DMS79 (cell line): ENCODE data around the gene POC1B.

ENCODE experiments used
- DNase-seq: peaks from one replicate; lab custom pipeline; 2025; lab: John Stamatoyannopoulos, UW

The POC1B gene

GRCh38 chr12:89421092-89421835 lies 104.6 kb downstream of the POC1B start:
- no peak for DNase-seq

DNA sequence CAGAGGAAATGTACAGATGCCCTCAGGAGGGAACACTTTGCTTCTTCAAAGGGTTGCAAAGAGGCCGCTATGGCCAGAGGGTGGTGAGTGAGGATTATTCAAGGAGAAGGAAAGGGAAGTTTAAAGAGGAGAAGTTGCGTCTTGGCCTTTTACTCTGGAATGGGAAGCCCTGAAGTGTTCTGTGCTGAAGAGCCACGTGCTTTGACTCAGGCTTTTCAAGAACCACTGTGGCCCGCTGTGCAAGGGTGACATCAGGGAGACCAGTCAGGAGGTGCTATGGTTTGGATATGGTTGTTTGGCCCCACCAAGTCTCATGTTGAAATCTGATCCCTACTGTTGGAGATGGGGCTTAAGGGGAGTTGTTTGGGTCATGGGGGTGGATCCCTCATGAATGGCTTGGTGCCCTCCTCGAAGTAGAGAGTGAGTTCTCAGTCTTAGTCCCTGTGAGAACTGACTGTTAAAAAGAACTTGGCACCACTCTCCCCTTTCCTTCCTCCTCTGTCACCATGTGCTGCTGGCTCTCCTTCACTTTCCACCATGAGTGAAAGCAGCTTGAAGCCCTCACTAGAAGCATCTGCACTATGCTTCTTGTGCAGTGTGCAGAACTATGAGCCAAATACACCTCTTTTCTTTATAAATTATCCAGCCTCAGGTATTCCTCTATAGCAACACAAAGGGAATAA lies 107.5 kb downstream of the POC1B start:
- DNase-seq = no peak

DNA sequence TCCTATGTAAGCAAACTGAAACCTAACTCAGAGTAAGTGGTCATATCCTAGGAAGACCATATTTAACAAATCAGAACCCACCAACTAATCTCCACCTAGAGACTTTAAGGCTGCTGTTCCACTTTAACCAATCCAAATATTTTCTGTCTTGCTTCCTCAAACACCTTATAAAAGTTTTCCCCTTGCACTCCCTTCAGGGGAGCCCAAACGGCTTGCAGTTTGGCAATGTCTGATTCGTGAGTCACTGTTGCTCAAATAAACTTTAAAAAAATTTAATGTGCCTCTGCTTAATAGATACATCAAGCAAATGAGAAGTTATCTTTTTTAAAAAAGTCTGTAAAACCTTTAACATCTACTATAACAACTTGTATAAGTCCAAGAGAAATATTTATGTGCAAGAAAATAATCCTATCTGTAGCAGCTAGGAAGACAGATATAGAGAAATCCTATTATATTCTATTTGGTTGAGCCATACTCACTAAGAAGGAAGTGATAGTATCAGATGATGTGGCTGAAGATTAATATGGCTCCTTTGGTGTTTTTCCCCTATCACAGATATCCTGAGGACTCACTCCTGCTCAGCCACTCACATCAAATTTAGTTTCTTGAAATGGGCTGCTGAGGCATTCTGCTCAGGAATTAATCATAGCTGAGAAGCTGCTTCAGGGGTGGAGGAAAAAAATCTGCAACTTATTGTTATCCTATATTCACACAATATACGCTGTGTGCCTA lies 108.4 kb downstream of the POC1B start:
- no peak for DNase-seq

- no peak for DNase-seq
Observed at GRCh38 chr12:89416049-89416792, 109.6 kb downstream of the POC1B start.

GRCh38 chr12:89414851-89415250 lies 111.0 kb downstream of the POC1B start:
- no peak for DNase-seq

- DNase-seq = no peak
Observed at GRCh38 chr12:89414322-89414721, 111.5 kb downstream of the POC1B start.

DNA sequence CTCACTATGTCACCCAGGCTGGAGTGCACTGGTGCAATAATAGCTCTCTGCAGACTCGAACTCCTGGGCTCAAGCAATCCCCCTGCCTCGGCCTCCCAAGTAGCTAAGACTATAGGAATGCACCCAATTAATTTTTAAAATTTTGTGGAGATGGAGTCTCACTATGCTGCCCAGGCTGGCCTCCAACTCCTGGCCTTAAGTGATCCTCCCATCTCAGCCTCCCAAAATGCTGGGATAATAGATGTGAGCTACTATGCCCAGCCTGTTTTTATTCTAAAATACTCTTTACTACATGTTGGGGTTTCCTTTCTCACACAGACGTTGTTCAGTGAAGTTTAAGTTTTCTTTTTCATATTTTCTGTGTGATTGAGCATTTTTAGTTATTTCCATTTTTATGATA lies 112.6 kb downstream of the POC1B start:
- DNase-seq = no peak

GRCh38 chr12:89412665-89413064 lies 113.2 kb downstream of the POC1B start:
- no peak for DNase-seq

DNA sequence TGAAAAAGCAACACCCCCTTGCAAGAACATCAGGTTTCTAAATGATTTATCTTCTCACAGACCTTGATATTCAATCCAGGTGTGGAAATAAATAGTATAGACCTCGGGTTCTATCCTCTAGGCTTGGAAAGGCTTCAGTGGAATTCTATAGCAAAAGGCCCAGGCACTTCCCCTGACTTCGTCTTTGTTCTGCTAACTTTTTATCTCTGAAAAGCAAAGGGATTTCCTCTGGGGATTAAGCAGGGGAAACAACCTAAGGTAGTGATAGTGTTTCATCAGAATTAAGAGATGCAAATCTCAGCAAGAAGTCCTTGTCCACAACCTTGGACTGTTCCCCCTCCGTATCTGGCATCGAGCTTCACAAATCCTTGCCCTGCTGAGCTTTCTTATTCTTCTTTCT lies 114.0 kb downstream of the POC1B start:
- no peak for DNase-seq

GRCh38 chr12:89411234-89411633 lies 114.6 kb downstream of the POC1B start:
- no peak for DNase-seq

GRCh38 chr12:89405626-89406345 lies 120.1 kb downstream of the POC1B start:
- no peak for DNase-seq

DNA sequence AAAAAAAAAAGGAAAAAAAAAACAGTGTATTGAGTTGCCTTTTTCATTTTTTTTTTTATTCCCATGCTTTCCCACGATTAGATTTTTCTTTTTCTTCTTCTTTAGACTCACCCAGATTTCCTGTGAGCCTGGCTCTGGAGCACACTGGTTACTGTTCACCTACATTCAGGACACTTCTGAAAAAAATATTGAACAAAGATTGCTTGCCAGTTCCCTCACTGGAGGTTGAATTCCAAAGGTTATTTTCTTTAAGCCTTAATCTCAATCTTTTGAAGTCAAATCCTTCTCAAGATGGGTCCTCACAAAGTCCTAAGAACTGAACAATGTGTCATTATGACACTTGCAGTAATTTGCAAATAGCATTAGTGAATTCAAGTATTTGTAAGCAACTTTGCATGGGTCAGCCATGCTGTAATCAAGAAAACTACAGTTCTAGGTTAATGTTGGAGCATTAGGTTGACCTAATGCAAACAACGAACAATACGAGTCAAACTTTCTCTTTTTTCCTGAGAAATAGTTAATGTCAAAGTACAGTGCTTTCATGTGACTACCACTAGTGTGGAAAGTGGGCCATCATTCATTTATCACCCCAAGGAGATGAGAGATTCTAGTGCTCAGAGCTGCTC lies 124.3 kb downstream of the POC1B start:
- no peak for DNase-seq

DNA sequence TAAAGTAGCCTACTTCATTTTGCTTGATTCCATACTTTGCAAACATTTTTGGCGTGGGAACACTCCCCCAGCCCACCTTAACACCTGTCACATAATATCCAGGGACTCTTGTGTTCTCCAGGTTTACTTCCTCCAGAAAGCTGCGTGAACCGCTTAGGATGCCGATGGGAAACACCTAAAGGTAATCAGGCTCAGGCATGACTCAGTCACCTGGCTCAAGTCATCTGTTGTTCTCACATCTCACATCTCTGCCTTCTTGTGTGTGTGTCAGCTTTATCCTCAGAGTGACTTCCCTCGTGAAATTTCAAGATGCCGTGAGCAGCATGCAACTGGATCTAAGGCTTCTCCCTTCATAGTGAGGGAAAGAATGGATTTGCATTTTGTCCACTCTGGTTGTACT lies 125.4 kb downstream of the POC1B start:
- DNase-seq = no peak

DNA sequence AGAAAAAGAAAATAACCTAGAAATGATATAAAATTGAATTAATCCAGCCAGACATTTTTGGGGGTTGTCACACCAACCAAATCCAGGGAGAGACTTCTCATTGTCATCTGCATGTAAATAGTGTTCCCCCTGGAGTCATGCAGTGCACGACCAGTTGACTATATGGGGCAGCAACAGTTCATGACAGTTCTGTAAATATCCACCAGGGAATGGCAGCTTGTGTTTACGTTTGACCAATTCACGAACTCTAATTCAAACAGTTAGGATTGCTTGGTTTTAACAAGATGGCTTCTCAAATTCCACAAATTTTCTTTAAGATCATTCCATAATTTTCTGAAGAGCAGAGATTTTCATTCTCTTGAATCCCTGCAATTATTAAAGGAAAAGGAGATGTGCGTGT lies 130.1 kb downstream of the POC1B start:
- DNase-seq = no peak

- no peak for DNase-seq
Observed at GRCh38 chr12:89393551-89394121, 132.2 kb downstream of the POC1B start.

GRCh38 chr12:89392391-89392790 lies 133.5 kb downstream of the POC1B start:
- no peak for DNase-seq

DNA sequence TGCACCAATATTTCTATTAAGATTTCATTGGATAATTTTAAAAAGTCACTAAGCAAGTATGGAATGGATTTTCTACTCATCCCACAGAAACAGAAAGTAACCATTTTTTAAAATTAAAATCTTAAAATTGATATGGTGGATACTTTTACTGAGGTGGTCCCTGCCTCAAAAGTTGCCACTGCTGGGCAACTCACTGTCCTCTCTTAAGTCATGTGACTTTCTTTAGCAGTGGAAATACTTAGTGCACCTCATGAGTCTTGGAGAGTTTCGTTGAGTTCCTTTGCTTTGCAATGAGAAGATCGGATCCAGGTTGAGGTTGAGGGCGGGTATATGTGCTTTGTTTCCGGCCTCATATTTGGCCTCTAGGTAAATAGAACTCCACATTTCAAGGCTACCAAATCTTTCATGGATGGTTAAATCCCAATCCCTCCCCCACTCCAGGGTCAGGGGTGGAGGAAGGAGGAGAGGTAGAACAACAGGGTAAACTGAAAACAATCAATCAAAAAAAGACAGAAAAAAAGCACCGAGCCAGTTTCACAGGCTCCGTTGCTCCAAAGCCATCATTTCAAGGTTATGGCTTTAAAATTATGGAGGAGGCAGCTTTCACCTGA lies 134.0 kb downstream of the POC1B start:
- DNase-seq = no peak

DNA sequence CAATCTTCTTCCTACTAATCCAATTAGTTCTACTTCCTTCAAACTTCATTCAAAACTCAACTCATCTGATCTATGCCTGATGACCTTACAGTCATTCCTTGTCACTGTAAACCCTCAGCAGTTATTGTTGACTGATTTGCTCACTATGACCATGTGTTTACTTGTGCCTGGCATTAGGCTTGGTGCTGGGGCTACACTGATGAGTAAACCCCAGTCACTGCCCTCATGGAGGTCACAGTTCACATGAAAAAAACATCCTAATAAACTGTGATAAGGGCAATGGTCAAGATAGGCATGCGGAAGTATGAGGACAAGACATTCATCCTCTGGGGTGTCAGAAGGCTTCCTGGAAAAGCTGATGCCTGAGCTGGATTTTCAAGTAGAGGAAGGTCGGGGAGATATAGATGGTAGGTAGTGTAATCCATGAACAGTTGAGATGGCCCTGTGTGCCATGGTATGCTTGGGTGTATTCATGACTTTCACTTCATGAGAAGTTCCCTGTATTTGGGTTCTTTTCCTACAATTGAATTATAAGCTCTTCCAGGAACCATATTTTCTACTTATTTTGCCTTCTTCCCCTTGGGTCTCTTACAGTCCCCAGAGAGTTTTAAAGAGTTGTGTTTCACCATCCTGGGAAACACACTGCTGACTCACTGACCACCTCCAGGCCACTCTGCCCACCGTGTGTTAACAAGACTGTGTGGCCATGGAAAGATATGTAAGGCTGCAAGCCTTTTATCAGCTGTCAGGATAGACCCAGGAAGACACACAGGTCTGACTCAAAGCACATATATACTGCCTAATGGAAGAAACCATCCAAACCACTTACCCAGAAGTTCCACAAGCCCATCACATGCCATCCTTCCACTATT lies 134.8 kb downstream of the POC1B start:
- DNase-seq = no peak
